Retinal pigment epithelial cell (primary cell): ENCODE measurements around the gene DUSP11.
"Not testable (repeated sequence)": the region's sequence is repeated elsewhere in the genome, so short reads cannot be mapped to it uniquely, and the experiment has no call there.

Experiments used
- DNase-seq: peaks from one replicate; pipeline ENCODE4 v3.0.0-alpha.2; 2010; ENCODE audit warnings: low read depth
- H3K4me3 ChIP-seq: 2 replicates; pipeline ENCODE4 v1.5.1; 2011; ENCODE audit warnings: mild to moderate bottlenecking, low read length, control low read depth, moderate library complexity
- TF ChIP-seq, protein P1 (sequence below): conservative IDR thresholded peaks from 2 replicates; pipeline ENCODE4 v1.5.1; 2011; ENCODE audit warnings: low read depth, low read length, control low read depth, inconsistent platforms

DUSP11 gene

DNA sequence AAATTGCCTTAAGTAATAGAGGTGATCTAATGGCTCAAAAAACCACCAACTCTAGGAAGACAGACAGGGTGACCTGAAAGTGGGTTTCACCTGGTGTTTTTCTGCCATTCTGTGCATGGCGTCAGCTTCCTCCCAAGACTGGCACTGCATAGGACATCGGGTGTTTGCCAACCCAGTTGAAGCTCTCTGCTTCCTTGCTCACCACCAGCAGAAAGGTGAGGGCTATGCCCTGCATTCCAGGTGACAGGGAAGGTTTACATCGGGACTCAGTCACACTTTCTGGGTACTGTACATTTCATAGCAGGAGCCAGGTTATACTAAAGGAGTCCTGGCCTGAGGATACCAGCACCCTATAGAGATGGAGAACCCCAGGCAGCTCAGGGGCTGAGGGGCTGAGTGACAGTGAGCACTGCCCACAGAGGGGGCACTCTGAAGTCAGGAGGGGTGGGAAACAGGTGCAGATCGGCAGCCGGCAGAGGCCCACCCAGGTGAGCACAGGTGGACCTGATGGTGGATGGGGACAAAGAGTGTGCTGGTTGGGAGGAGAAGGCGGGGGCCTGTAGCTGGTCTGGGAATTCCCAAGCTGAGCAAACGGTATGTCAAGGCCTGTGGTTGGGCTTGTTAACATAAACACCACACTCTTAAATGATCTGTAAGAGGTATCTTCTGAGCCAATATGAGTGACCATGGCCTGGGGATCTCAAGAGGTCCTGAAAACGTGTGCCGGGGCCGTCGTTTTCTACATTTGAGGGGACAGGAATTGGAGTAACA, 60.9 kb downstream of the DUSP11 start:
- DNase-seq, result no peak
- no peak overlapping the region for H3K4me3 ChIP-seq
- TF ChIP-seq, protein P1, sequence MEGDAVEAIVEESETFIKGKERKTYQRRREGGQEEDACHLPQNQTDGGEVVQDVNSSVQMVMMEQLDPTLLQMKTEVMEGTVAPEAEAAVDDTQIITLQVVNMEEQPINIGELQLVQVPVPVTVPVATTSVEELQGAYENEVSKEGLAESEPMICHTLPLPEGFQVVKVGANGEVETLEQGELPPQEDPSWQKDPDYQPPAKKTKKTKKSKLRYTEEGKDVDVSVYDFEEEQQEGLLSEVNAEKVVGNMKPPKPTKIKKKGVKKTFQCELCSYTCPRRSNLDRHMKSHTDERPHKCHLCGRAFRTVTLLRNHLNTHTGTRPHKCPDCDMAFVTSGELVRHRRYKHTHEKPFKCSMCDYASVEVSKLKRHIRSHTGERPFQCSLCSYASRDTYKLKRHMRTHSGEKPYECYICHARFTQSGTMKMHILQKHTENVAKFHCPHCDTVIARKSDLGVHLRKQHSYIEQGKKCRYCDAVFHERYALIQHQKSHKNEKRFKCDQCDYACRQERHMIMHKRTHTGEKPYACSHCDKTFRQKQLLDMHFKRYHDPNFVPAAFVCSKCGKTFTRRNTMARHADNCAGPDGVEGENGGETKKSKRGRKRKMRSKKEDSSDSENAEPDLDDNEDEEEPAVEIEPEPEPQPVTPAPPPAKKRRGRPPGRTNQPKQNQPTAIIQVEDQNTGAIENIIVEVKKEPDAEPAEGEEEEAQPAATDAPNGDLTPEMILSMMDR, result no peak

DNA sequence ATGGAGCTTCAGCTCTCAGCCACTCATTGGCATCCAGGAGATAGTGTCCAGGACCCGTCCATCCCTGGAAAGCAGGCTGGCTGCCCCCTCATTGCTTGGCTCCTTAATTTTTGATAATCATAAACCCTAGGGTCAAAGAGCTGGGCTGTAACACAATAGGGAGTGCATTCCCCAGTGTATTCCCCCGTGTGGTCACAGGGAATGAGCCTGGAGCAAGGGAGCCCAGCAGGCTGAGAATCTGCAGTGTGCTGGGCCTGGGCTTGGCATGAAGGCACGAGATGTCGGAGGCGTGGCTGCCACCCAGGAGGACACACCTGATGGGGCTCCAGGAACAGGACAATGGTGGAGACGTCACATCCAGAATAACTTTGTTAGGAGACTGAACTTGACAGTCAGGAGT, 61.5 kb downstream of the DUSP11 start:
- no peak overlapping the region for H3K4me3 ChIP-seq
- no peak for DNase-seq
- TF ChIP-seq, protein P1, result no peak

DNA sequence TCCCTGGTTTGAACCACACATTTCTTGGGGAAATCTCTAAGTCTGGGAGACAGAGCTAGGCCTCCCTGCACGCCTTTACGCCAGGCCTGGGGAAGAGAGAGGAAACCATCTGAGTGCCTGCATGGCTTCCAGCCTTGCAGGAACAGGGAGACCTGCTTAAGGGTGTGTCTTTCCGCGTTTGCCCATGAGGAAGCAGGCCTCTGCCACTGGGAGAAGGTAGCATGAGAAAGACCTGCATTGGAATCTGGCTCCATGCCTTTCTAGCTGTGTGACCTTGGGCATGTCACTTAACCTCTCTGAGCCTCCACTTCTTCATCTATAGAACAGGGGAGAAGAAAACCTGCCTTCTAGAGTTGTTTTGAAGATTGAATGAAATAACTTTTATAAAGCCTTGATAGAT, 62.2 kb downstream of the DUSP11 start:
- not testable (repeated sequence) for DNase-seq, H3K4me3 ChIP-seq

DNA sequence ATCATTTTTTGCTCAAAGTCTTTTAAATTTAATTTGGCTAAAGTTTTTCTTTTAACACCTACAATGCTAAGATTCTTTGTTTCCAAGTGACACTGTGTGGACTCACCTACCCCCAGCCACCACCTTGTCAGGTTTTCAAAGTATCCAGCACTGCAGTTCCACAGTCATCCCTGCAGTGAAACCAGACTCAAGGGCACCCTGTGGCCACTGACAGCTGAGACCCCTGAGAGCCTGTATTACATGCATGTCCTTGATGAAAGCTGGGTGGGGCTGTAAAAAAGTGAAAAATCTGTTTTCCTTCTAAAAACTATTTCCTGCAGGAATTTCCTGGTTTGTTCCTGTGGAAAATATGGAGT, 62.7 kb downstream of the DUSP11 start:
- no peak overlapping the region for H3K4me3 ChIP-seq
- TF ChIP-seq, protein P1, result no peak
- no peak for DNase-seq

DNA sequence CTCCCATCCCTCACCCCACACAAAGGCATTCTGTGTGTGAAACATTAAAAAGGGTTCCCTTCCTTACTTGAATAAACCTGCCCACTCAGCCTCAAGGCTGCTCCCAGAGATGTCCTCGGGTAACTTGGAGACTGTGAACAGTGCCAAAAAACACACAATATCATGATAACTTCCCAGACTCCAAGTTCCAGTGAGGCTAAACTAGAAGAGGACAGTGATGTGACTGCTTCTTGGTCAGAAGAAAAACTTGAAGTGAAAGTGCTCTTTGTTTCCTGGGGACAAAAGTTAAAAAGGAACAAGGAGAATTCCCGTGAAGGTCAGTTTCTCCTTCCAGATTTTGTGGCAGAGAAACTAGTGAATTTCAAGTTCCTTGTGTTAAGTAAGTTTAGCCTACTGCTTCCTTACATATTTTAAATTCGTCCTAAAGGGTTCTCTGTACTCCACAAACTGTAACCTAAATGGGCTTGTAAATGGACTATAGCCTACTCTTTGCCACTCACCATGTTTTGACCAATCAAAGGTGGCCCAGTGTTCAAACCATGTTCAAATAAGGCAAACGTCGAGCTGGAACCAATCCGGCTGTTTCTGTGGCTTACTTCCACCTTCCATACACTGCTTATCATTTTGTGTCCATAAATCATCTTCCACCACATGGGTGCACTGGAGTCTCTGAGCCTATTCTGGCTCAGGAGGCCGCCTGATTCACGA, 63.2 kb downstream of the DUSP11 start:
- TF ChIP-seq, protein P1, result no peak
- DNase-seq, result no peak
- H3K4me3 ChIP-seq, result no peak overlapping the region

DNA sequence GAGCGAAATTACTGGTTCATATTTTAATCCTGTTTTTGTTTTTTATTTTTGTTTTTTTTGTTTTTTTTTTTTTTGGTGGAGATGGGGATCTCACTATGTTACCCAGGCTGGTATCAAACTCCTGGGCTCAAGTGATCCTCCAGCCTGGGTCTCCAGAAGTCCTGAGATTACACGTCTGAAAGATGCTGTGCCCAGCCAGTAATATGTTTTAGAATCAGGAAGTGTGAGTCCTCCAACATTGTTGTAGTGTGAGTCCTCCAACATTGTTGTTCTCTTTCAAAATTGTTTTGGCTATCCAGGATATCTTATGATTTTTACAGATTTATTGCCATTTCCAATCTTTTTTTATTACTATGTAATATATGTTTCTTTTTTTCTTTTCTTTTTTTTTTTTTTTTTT, 65.8 kb downstream of the DUSP11 start:
- no peak overlapping the region for H3K4me3 ChIP-seq
- DNase-seq, result no peak
- TF ChIP-seq, protein P1, result no peak
